Activated T-cell treated with anti-CD3 and anti-CD28 coated beads for 1 hour (primary cell): ENCODE measurements around the gene NFE2L3.
"Not testable (repeated sequence)": the region's sequence is repeated elsewhere in the genome, so short reads cannot be mapped to it uniquely, and the experiment has no call there.

Experiments used
- DNase-seq: peaks from one replicate; pipeline ENCODE4 v3.0.0-alpha.2; 2020; ENCODE audit warnings: low read depth

The NFE2L3 gene

GRCh38 chr7:26168458-26169023 lies 16.5 kb downstream of the NFE2L3 start:
- DNase-seq = no peak

- no peak for DNase-seq
Measured at GRCh38 chr7:26169271-26169670, 17.3 kb downstream of the NFE2L3 start.

DNA sequence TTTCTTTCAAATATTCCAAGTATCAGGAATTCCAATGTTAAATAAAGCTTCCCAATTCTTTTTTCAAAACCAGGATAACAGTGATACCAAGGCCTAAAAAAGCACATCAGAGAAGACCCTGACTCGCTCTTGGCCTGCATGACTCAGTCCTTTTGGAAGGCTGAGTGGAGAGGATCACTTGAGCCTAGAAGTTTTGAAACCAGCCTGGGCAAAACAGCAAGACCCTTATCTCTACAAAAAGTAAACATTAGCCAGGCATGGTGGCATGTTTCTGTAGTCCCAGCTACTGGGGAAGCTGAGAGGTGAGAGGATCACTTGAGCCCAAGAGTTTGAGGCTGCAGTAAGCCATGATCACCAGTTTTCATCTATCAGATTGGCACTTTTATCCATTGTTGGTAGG lies 18.7 kb downstream of the NFE2L3 start:
- DNase-seq = no peak

DNA sequence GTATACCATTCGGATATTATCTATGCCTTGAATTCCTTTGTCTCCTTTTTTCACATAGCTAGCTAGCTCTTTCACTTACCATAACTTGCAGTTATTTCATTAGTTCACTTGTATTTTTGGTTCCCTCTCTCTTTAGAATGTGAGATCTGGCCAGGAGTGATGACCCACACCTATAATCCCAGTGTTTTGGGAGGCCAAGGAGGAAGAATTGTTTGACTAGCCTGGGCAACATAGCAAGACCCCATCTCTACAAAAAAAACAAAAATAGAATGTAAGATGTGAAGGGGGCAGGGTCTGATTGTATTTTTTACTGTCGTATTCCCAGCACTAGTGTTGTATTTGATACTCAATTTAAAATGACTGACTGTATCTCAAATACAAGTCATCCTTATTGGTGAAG lies 19.6 kb downstream of the NFE2L3 start:
- DNase-seq = no peak

- no peak for DNase-seq
Measured at GRCh38 chr7:26172048-26172447, 20.1 kb downstream of the NFE2L3 start.

- not testable (repeated sequence) for DNase-seq
Measured at GRCh38 chr7:26175903-26176302, 23.9 kb downstream of the NFE2L3 start.

GRCh38 chr7:26176696-26177095 lies 24.7 kb downstream of the NFE2L3 start:
- not testable (repeated sequence) for DNase-seq

GRCh38 chr7:26177269-26177668 lies 25.3 kb downstream of the NFE2L3 start:
- DNase-seq = not testable (repeated sequence)

GRCh38 chr7:26178272-26178960 lies 26.4 kb downstream of the NFE2L3 start:
- no peak for DNase-seq

DNA sequence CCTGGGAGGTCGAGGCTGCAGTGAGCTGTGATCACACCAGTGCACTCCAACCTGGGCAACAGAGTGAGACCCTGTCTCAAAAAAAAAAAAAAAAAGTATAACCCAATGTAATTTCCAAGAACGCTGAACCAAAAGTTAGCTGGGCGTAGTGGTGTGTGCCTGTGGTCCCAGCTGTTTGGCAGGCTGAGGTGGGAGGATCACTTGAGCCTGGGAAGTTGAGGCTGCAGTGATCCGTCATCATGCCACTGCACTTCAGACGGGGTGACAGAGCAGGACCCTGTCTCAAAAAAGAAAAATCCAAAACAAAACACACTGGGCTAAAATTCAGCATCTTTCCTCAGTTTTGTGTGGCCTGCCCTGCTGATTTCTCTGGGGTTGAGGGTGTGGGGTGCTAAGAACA lies 27.4 kb downstream of the NFE2L3 start:
- no peak for DNase-seq

GRCh38 chr7:26179826-26180497 lies 28.0 kb downstream of the NFE2L3 start:
- DNase-seq = no peak

DNA sequence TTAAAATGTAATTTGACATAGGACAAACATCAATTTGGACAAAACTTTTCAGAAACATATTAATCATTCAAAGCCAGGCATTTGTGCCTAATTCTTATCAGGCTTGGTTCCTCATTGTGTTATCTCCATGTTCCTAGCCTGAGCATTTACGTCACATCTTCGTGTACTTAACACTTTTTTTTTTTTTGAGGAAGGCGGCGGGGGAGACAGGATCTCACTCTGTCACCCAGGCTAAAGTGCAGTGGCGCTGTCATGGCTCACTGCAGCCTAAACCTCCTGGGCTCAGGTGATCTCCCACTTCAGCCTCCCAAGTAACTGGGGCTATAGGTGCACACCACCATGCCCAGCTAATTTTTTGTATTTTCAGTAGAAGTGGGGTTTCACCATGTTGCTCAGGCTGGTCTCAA lies 28.8 kb downstream of the NFE2L3 start:
- DNase-seq = no peak

- no peak for DNase-seq
Measured at GRCh38 chr7:26181474-26182227, 29.7 kb downstream of the NFE2L3 start.

DNA sequence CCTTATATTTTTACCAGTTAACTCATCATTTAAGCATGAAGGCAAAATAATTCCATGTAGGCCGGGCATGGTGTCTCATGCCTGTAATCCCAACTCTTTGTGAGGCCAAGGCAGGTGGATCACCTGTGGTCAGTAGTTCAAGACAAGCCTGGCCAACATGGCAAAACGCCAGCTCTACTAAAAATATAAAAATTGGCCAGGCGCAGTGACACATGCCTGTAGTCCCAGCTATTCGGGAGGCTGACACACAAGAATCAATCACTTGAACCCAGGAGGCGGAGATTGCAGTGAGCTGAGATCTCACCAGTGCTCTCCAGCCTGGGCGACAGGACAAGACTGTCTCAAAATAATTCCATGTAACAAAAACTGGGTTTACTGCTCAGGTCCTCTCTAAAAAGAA lies 30.3 kb downstream of the NFE2L3 start:
- DNase-seq = no peak

DNA sequence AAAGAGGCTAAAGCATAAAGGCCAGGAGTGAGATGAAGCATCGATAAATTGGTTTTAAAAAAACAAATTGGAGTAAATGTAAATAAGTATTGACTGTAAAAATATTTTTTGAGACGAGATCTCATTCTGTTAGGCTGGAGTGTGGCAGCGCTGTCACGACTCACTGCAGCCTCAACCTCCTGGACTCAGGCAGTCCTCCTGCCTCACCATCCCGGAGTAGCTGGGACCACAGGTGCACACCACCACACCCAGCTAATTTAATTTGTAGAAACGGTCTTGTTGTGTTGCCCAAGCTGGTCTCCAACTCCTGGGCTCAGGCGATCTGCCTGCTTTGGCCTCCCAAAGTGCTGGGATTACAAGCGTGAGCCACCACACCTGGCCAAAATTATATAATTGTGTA lies 30.7 kb downstream of the NFE2L3 start:
- DNase-seq = no peak

DNA sequence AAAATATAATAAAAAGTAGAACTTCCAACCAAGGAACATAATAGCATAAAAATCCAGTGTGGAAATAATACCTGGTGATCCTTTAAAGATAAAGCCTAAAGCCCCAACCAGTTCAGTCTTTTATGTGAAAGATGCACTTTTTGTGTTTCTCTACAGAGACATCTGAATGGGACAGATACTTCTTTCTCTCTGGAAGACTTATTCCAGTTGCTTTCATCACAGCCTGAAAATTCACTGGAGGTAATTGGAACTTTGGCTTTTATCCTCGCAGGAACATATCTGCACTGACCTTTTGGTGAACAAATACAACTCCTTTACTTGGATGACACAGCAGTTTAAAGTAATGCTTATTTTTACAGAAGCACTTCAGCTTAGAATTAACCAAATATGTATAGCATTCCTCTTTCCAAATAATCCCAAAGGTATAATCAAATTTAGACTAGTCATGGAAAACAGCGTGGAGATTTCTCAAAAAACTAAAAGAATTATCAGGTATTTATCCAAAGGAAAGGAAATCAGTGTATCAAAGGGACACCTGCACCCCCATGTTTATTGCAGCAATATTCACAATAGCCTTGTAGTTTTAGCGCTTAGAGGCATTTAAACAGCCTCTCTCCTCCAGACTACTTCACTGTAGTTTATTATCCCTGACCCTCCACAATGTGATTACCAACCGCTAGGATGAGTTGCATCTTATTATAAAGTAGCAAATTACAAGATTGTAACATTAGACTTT lies 31.7 kb downstream of the NFE2L3 start:
- DNase-seq = no peak

- not testable (repeated sequence) for DNase-seq
Measured at GRCh38 chr7:26184281-26185101, 32.5 kb downstream of the NFE2L3 start.

GRCh38 chr7:26185131-26185843 lies 33.3 kb downstream of the NFE2L3 start:
- DNase-seq = no peak

GRCh38 chr7:26185844-26186180 lies 33.8 kb downstream of the NFE2L3 start:
- no peak for DNase-seq
